HG02759 (cell line): ENCODE results near the gene IRF8.
"Not testable (repeated sequence)": the region's sequence is repeated elsewhere in the genome, so short reads cannot be mapped to it uniquely, and the experiment has no call there.

ENCODE experiments used
- ATAC-seq: cut with Tn5 transposase; IDR thresholded peaks from one replicate; pipeline ENCODE4 v1.9.1; 2021; ENCODE audit warnings: mild to moderate bottlenecking, moderate library complexity; ENCODE audit not compliant: unreplicated experiment

IRF8 gene, protein sequence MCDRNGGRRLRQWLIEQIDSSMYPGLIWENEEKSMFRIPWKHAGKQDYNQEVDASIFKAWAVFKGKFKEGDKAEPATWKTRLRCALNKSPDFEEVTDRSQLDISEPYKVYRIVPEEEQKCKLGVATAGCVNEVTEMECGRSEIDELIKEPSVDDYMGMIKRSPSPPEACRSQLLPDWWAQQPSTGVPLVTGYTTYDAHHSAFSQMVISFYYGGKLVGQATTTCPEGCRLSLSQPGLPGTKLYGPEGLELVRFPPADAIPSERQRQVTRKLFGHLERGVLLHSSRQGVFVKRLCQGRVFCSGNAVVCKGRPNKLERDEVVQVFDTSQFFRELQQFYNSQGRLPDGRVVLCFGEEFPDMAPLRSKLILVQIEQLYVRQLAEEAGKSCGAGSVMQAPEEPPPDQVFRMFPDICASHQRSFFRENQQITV

DNA sequence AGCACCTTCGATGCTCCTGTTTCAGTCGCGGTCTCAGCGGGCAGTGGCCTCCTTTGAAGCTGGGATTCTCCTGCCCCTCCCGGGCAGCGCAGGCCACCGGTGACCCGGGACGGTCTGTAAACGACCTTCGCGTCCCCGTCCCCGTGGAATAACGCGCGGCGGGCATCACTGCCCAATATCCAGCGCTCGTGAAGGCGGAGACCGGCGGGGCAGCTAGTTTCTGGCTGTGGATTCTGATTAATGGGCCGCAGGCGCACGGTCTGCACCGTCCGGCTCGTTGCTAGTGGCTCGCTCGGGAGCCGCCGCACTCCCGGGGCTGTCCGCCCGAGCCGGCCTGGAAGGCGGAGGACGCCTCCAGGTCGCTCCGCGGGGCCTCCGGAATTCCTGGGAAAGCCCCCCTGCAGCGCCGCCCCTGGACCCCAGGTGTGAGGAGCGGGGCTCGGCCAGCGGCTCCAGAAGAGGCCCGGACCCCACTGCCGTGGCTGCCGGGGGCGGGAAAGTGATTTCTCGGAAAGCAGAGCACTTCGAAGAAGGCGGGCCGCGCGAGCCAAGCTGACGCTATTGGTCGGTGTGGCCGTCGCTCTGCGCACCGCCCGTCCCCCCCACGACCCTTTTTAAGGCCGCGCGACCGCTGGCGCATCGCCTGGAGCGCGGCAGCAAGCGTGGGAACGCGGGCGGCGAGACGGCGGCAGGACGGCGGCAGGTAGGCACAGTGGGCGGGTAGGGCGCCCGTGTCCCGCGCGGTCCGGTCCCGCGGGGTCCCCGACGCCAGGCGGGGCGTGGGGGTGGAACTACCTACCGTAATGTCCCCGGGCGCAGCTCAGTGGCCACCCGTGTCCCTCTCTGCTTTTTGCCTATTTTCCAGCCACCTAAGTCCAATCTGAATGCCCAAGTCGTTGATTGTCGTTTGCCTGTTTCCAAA, at the start of gene IRF8:
TSS of gene IRF8 (plus strand) at position 642 of the 922 bp plus-strand sequence. CDS start 3,854 bp downstream, outside the sequence.
- ATAC-seq: peak; percentile 59

DNA sequence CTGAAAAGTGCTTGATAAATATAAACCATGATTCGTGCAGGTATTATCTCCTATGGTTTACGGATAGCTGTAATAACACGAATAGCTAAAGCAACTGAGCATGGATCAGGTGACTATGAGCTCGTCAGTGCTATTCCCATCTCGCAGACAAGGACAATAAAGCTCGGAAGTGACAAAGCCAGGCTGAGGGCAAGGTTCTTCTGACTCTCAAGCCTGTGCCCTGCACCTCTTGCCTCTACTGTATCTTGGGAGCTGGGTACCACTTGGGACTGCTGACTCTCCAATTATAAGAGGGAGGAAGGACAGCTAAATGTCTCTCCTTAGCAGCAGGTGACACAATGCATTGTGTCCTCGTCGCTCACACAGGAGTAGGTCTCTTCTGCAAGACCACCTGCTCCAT, 49.6 kb upstream of the IRF8 start:
- no peak for ATAC-seq

DNA sequence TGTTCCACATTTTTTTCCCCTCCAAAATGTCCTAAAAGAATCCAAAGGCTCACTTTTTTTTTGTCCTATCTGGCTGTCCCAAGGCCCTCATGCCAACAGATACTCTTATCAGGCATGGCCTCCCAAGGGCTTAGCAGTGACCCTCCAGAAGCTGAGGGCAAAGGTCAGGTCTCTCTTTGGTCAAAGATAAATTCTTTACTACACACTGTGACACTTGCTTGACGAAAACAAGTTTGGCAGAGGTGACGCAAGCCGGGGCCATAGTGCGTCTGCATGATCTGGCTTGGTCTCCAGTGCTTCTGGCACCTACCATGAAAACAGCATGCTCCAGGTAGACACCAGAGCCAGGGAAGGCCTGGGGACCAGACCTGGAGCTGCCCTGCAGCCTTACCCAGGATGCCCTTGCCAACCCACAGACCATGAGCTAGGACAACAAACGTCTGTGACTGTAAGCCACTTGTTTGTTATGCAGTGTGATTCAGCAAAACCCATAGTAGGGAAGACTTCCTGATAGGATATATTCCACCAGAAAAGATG, 48.5 kb upstream of the IRF8 start:
- no peak for ATAC-seq

DNA sequence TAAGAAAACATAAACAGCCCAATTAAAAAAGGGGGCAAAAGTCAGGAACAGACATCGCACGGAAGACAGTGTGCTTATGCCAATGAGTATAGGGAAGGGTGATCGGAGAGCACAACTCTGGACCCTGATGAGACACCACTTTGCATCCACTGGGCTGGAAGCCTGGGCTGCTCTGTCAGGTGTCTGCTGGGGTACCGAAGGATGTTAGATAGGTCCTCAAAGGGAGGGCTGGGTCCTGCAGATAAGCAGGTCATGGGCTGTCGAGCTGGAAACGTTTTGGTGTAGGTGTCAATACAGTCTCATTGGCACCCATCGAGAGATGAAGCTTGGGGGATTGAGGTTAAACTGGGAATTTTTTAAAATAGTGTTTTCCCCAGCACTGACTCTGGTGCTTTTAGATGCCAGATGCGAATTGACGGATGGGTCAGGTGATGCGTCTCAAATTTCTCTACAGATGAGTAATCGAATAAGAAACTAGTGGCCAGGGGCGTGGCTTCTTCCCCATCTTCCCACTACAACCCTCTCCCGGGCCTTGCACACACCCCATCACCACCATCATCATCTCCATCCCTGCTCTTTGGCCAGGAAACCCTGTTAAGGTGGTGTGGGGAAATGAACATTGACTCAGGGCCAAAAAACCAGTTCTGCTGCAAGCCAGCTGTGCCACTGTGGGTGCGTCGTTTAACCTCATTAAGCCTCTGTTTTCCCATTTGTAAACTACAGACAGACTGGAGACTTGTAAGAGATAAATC, 47.8 kb upstream of the IRF8 start:
- no peak for ATAC-seq

DNA sequence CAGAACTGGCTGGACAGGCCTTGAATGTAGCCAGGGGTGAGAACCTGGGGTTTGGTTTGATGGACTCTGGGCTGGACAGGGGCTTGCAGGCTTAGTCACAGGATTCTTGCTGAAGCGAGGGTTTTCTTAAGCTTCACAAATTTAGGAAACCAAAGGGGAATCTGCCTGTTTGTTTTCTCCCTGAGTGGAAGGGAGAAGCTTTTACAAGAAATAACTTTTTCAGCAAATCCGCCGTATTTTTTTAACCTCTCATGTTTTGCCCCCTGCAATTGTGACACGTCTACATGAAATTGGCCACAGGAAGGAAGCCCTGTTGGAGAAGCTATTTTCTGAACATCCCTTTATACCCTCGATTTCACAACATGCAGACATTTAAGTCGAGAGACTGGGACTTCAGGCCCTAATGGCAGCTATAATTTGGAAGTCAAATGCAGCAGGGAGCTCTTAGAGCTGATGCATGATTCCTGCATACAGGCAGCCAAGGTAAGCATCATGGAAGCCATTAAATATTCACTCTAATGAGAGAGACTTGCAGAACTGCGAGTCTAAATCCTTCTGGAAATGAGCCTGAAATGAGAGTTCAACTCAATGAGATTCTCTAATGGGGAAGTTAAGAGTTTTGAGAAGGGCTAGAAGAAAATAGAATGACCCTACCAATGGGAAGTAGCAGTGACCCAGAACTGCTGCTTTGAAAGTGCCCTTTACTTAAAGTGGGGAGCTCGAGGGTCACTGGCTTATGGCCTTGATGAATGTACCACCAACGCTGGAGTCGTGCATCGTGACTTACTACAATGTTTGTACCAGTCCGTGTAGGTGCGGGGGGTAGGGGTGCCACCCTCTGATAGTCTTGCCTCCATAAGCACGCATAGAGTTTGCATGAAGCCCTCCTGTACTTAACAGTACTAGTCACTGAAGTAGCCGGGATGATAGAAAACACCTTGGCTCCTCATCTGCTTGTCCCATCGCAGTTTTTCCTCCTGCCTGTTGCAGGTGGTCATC, 45.1 kb upstream of the IRF8 start:
- no peak for ATAC-seq

DNA sequence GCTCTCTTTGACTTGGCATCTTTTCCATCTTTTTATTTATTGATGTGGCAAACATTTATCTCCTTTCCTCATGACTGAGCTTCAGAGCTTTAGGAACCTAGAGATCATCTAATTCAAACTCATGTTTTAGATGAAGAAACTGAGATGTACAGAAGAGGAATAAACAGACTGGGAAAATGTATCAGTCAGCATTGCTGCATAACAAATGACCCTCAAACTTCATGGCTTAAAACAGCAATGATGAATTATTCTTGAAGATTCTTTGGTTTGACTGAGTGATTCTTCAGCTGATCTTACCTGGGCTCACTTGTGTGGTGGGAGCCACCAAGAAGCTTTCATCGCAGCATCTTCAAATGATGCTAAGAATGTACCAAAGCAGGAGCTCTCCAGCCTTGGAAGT, 44.0 kb upstream of the IRF8 start:
- ATAC-seq: no peak

DNA sequence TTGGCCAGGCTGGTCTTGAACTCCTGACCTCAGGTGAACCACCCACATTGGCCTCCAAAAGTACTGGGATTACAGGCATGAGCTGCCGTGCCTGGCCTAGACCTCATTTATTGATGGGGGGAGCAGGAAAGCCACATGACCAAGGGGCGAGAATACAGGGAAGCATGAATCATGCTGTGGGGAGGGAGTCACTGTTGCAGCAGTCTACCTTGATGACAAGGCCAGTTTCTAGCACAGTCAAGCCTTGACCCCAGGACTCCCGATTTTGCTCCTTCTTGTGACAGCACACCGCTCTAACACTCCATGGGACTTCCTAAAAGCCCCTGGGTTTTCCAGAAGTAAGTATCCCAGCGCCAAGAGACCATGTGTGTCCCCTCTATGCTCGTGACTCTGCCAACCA, 42.9 kb upstream of the IRF8 start:
- no peak for ATAC-seq

DNA sequence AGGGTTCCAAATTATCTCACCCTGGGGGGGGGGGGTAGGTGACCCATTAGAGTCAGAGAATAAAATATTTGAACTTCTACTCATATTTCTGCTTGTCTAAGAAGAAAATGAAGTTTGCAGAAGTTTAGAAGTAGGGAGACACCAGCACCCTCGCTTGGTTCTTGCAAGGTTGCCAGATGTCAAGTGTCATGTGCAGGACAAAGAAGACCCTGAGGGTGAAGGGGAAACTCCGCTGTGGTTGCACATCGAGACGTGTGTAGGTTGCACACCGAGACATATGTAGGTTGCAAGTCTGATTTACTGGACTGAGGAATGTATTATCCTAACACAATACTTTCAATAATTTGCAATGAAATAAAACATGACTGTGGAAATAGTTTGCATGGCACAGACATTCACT, 42.4 kb upstream of the IRF8 start:
- no peak for ATAC-seq

DNA sequence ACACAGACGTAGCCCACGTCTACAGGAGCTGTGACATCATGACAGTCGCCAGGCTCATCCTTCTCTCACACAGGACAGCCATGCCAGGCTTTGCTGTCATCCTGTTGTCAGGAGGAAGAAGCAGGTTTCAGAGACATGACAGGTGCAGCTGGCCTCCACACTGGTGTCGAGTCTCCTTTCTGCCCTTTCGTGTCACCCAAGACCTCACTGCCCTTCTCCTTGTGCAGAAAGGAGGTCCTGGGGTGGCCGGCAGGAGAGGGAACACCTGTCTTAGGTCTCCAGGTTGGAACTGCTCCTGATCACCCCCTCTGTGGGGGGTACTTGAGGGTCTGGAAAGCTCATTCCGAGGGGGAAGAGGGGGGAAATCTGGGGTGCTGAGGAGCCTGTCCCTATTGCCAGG, 41.6 kb upstream of the IRF8 start:
- no peak for ATAC-seq

DNA sequence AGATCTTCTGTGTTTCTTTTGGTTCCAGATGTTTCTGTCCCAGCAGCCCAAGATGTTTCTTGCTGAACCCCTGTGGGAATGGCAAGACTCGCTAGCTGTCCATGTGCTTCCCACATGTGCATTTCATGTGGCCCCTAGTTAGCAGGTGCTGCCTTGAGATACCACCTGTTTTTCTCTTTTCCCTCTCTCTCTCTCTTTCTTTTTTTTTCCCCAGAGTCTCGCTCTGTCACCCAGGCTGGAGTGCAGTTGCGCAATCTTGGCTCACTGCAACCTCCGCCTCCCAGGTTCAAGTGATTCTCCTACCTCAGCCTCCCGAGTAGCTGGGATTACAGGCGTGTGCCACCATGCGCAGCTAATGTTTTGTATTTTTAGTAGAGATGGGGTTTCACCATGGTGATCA, 40.4 kb upstream of the IRF8 start:
- ATAC-seq: not testable (repeated sequence)

DNA sequence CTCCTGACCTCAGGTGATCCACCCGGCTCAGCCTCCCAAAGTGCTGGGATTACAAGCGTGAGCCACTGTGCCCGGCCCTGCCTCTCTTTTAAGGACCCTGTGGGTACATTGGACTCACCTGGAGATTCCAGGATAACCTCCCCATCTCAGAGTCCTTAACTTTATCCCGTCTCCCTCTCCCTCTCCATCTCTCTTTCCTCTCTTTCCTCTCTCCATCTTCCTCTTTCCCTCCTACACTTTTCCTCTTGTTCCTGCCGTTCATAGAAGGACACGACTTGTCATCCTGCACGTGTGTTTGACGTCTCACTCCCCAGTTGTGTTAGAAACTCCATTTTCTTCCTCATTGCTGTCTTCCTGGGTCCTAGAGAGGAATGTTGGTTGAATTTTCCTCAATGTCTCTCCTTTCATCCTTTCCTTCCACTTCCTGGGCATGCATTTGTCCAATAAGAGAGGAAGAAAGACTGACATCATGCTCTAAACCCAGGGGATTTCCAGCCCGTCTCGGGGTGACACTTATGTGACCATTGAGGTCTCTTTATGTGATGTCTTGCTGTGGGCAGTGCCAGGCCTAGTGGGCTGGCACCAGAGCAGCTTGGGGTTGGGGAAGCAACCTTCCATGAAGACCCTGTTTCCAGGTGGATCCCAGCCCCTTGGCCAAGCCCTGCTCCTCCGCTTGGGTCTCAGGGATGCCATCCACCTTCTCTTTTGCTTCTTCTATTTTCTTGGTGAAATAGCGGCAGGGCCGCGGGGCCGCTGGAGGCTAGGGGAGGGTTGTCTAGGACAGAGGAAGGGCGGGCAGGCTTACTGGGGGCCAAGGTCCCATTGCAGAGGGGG, 39.8 kb upstream of the IRF8 start:
- no peak for ATAC-seq

DNA sequence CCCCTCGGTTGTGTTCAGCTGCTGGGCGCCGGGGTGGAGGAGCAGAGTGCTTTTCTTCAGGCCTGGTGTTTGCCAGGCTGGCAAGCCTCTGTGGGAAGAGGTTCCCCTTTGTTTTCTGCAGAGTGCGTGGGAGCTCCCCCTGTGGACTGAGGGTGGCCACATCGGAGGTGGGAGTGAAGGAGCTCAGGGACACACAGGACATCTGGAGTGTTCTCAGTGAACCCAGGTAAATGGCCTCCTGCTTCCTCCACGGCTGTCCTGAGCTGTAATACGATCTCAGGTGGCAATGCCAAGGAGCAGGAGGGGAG, 39.2 kb upstream of the IRF8 start:
- ATAC-seq: no peak

DNA sequence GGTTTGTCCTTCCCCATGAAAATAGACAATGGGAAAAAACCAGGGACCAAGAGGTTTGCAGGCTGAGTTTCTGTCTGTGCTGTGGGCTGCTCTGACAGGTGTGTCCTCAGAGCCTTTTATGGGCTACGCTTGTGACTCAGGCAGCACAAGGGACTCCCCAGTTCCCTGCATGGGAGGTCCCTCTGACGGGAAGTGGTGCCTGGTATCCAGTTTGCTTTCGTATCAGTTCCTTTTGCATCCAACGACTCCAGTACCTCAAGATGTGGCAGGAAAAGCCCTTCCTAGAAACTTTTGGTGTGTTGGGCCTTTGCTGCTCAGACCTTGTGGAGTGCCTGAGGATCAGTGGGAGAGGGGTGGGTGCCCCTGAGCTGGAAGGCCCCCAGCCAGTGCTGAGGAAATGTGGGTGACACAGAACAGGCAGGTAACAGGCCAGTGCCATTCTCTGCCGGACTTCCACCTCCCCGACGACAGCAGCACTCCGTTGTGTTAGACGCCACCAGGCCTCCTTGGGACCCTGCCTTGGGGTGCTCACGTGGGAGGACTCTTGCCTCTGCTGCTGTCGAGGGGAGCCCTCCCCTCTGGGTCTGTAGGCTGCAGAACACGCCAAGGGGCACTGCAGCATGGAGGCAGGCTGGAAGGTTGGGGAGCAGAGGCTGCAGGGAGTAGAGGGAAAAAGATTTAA, 38.4 kb upstream of the IRF8 start:
- no peak for ATAC-seq

DNA sequence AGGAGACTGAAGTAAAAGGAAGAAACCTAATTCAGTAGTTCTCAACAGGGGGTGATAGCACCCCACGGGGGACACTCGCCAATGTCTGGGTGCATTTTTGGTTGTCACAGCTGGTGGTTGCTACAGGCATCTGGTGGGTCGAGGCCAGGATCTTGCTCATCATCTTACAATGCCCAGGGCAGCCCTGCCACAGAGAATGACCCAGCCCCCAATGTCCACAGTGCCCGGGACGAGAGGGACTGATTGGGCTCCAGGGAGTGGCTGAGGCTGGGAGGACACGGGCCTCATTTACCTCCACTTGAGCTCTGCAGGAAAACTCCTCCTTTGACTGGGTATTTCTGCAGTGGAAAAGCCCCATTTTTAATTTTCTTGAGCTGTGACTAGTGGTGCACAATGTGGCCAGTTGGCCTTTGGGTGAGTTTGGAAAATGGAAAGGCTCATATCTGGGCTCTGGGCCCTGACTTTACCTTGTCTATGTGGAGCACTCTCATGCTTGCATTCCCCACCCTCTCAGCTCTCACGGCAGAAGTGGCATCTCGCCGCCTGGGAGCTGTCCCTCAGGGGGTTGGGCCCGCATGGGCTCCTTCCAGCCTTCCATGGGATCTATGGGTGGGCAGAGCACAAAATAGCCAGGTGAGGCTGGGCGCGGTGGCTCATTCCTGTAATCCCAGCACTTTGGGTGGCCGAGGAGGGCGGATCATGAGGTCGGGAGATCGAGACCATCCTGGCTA, 37.7 kb upstream of the IRF8 start:
- ATAC-seq: no peak

DNA sequence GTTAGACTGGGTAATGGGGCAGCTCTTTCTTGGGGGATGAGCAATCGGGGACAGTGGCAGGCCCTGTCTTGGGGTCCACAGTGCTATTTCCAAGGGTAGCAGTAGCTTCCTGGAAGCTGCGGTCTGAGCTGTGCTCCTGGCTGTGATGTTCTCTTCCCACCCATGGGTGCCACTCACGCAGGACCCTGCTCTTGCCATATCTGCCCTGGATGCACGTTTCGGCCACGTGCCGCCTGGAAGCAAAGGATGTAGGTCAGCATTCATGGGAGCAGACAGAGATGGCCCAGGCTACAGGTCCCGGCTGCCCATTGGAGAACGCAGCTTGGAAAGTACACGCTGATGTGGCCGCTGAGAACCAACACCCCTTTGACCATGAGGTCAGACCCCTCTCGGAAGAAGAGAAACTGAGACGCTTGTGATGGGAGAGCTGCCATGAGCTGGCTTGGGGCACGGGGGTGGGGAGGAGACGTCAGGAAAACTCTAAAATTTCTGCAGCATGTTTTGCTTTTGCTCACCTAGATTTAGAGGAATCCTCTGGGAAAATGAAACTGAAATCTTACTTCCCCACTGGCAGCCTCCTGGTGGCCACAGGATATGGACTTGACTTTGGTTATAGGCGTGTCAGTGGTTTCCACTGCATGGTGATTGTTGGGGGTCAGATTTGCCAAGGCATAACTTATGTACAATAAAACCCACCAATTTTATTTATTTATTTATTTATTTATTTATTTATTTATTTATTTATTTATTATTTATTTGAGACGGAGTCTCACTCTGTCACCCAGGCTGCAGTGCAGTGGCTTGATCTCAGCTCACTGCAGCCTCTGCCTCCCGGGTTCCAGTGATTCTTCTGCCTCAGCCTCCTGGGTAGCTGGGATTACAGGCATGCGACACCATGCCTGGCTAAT, 36.2 kb upstream of the IRF8 start:
- no peak for ATAC-seq

DNA sequence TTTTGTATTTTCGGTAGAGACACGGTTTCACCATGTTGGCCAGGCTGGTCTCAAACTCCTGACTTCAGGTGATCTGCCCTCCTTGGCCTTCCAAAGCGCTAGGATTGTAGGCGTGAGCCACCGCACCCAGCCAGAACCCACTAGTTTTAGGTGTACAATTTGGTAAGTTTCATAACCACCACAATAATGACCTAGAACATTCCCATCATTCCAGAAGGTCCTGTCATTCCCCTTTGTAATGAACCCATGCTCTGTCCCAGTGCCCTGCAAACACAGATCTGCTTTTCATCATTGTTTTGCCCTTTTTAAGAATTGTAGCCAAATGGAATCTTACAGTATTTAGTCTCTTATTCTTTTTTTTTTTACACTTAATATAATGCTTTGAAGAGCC, 35.6 kb upstream of the IRF8 start:
- no peak for ATAC-seq

DNA sequence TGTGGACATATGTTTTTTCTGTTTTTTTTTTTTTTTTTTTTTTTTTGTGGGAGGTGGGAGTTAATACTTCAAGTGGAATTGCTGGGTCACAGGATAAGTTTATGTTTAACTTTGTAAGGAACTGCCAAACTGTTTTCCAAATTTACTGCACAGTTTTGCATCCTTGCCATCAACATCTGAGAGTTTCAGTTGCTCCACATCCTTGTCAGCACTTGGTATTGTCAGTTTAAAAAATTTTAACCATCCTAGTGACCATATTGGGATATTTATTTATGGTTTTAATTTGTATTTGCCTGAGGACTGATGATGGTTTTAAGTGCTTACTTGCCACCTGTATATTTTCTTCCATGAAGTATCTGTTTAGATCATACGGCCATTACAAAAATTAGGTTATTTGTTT, 34.0 kb upstream of the IRF8 start:
- no peak for ATAC-seq
